ENCODE data around the gene UFD1. TPM values are rescaled to one million over a fixed set of nuclear protein-coding genes. Genes with fewer than 3 reads are reported as not detected.
A peak's percentile ranks its signal among the peaks of the same experiment; 100 is the strongest.

The UFD1 gene
- polyA plus RNA-seq, 3 donors: 64.1 to 69.2 (median 65.7) TPM

- DNase-seq: no peak
Measured at GRCh38 chr22:19499236-19499879, 20.4 kb upstream of the UFD1 start.

GRCh38 chr22:19498866-19499190 is 19.8 kb upstream of the UFD1 start:
- DNase-seq: no peak

GRCh38 chr22:19498154-19498865 is 19.3 kb upstream of the UFD1 start:
- DNase-seq: no peak

GRCh38 chr22:19497245-19497644 is 18.3 kb upstream of the UFD1 start:
- peak; percentile 49 for DNase-seq

GRCh38 chr22:19496324-19496630 is 17.3 kb upstream of the UFD1 start:
- DNase-seq: no peak

- DNase-seq: no peak
Measured at GRCh38 chr22:19495562-19496323, 16.8 kb upstream of the UFD1 start.

GRCh38 chr22:19494676-19495173 is 15.7 kb upstream of the UFD1 start:
- no peak for DNase-seq

- no peak for DNase-seq
Measured at GRCh38 chr22:19494001-19494560, 15.1 kb upstream of the UFD1 start.

GRCh38 chr22:19492504-19493174 is 13.6 kb upstream of the UFD1 start:
- DNase-seq: no peak

GRCh38 chr22:19490628-19491230 is 11.7 kb upstream of the UFD1 start:
- DNase-seq: no peak

- no peak for DNase-seq
Measured at GRCh38 chr22:19488884-19489843, 10.2 kb upstream of the UFD1 start.

GRCh38 chr22:19488285-19488684 is 9.3 kb upstream of the UFD1 start:
- DNase-seq: no peak

- DNase-seq: no peak
Measured at GRCh38 chr22:19483481-19484244, 4.7 kb upstream of the UFD1 start.

GRCh38 chr22:19482297-19482696 is 3.3 kb upstream of the UFD1 start:
- no peak for DNase-seq

GRCh38 chr22:19480789-19481188 is 1.8 kb upstream of the UFD1 start:
- DNase-seq: no peak

- no peak for DNase-seq
Measured at GRCh38 chr22:19480173-19480568, 1.2 kb upstream of the UFD1 start.

GRCh38 chr22:19479355-19480172 is 571 bp upstream of the UFD1 start, which contains the start of gene CDC45:
Gene CDC45 (plus strand): TSS chr22:19479920. CDS start chr22:19479969, 49 bp downstream.
- DNase-seq: peak; percentile 99

GRCh38 chr22:19478045-19478900 is 720 bp downstream of the UFD1 start:
- DNase-seq: no peak
